Hepatocyte (in vitro differentiated cells): ENCODE results near the gene ZNF664.

Experiments
- EZH2 ChIP-seq: fragments of 200-600 bp; sonication (generic); IDR thresholded peaks from 2 replicates; pipeline ENCODE4 v1.6.1; 2016; ENCODE audit warnings: antibody characterized with exemption, mild to moderate bottlenecking, borderline replicate concordance
- TF ChIP-seq, protein P1 (sequence below): fragments of 200-600 bp; sonication (generic); IDR thresholded peaks from 2 replicates; pipeline ENCODE4 v1.5.1; 2016; ENCODE audit warnings: antibody characterized with exemption, mild to moderate bottlenecking; ENCODE audit not compliant: poor library complexity

DNA sequence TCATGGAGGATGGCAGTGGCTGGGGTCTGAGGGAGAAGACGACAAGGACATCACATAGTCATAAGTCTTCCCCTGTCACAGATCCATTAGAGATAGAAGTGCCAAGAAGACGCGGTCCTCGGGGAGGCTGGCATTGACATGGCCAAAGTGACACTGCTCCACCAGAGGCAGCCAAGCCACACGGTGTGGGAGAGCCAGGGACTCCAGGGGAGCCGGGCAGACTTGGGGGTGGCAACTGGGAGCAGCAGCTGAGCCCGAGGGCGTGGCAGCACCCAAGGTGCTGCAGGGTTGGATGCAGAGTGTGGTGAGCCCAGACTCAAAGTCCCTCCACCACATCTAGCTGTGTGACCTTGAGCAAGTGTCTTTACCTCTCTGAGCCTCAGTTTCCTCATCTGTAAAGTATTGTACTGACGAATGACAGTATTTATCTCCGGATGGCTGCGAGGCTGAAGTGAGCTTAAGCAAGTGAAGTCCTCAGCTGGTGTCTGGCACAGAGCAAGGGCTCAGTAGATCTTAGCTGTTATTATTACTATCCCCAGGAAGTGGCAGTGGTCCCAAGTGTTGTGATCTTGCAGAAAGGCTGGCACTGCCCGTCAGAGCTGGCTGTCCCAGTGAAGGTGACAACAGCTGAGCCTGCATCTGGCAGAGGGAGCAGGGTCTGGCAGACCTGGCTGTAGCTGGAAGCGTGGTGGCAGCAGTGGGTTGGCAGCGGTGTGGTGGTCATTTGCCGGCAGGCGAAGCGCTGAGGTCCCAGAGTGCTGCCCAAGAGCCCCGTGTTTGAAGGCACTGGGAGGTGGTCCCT lies 54.9 kb downstream of the ZNF664 start:
- TF ChIP-seq, protein P1, sequence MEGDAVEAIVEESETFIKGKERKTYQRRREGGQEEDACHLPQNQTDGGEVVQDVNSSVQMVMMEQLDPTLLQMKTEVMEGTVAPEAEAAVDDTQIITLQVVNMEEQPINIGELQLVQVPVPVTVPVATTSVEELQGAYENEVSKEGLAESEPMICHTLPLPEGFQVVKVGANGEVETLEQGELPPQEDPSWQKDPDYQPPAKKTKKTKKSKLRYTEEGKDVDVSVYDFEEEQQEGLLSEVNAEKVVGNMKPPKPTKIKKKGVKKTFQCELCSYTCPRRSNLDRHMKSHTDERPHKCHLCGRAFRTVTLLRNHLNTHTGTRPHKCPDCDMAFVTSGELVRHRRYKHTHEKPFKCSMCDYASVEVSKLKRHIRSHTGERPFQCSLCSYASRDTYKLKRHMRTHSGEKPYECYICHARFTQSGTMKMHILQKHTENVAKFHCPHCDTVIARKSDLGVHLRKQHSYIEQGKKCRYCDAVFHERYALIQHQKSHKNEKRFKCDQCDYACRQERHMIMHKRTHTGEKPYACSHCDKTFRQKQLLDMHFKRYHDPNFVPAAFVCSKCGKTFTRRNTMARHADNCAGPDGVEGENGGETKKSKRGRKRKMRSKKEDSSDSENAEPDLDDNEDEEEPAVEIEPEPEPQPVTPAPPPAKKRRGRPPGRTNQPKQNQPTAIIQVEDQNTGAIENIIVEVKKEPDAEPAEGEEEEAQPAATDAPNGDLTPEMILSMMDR = no peak
- no peak for TF ChIP-seq EZH2
